SK-N-SH (cell line): ENCODE measurements around the gene EXOC4. TPM values are rescaled to one million over a fixed set of nuclear protein-coding genes. Genes with fewer than 3 reads are reported as not detected.

Experiments
- CTCF ChIA-PET: fragments of 300-600, 350-600 bp; formaldehyde crosslinking; extraction: SDS; loops from one replicate; lab custom pipeline; 2021; lab: Yijun Ruan, JAX
- POLR2A ChIA-PET: fragments of 350-600 bp; sonication (Branson Sonifier 250); formaldehyde crosslinking; extraction: SDS; loops from one replicate; lab custom pipeline; 2020; ENCODE audit warnings: antibody characterized with exemption, inconsistent platforms; lab: Yijun Ruan, JAX
- DNase-seq: peaks from one replicate; pipeline ENCODE4 v3.0.0; 2012
- H2AFZ ChIP-seq: fragments of 200-600 bp; sonication (generic); 2 replicates; pipeline ENCODE4 v1.8.1; 2016; ENCODE audit warnings: antibody characterized with exemption, mild to moderate bottlenecking, low read depth
- H3F3A ChIP-seq: fragments of 200-600 bp; sonication (generic); replicated peaks from 2 replicates; pipeline ENCODE3; 2016; ENCODE audit warnings: antibody characterized with exemption, mild to moderate bottlenecking; ENCODE audit not compliant: insufficient read depth
- H3K27ac ChIP-seq, 2 experiments: fragments of 200-500 bp in 1 of 2; fragments of 200-600 bp in 1 of 2; sonication (Bioruptor generic) in 1 of 2; sonication (generic), shearing (Covaris generic) in 1 of 2; 2 replicates each; pipeline versions ENCODE4 v1.5.1 to v1.6.1; 2014 to 2016; ENCODE audit warnings: low read depth in 2 of 2, inconsistent platforms in 1 of 2, low read length in 1 of 2, mild to moderate bottlenecking in 1 of 2, mixed read lengths in 1 of 2
- H3K27me3 ChIP-seq: fragments of 200-600 bp; sonication (generic), shearing (Covaris generic); 2 replicates; pipeline ENCODE4 v1.6.1; 2016; ENCODE audit warnings: mixed run types; ENCODE audit not compliant: insufficient read depth
- H3K36me3 ChIP-seq, 2 experiments: fragments of 200-500 bp in 1 of 2; fragments of 200-600 bp in 1 of 2; sonication (Bioruptor generic) in 1 of 2; sonication (generic) in 1 of 2; replicated peaks in 1 of 2; 2 replicates each; pipeline versions ENCODE3 to v1.5.1; 2014 to 2016; ENCODE audit warnings: low read length in 1 of 2, mild to moderate bottlenecking in 1 of 2; ENCODE audit not compliant: insufficient read depth in 2 of 2, control insufficient read depth in 1 of 2
- H3K4me1 ChIP-seq, 2 experiments: fragments of 200-500 bp in 1 of 2; fragments of 200-600 bp in 1 of 2; sonication (Bioruptor generic) in 1 of 2; sonication (generic), shearing (Covaris generic) in 1 of 2; 2 replicates each; pipeline versions ENCODE4 v1.5.1 to v1.6.1; 2014 to 2016; ENCODE audit warnings: low read depth in 1 of 2, low read length in 1 of 2, mixed run types in 1 of 2; ENCODE audit not compliant: insufficient read depth in 2 of 2, control insufficient read depth in 1 of 2
- H3K4me2 ChIP-seq: fragments of 200-600 bp; sonication (generic), shearing (Covaris generic); 2 replicates; pipeline ENCODE4 v1.6.1; 2017; ENCODE audit warnings: mixed run types
- H3K4me3 ChIP-seq, 2 experiments: fragments of 200-500 bp in 1 of 2; fragments of 200-600 bp in 1 of 2; sonication (Bioruptor generic) in 1 of 2; sonication (generic), shearing (Covaris generic) in 1 of 2; 2 replicates each; pipeline versions ENCODE4 v1.5.1 to v1.8.1; 2014 to 2016; ENCODE audit warnings: low read depth in 2 of 2, inconsistent platforms in 1 of 2, low read length in 1 of 2, mild to moderate bottlenecking in 1 of 2, mixed read lengths in 1 of 2, moderate library complexity in 1 of 2
- H3K79me2 ChIP-seq: fragments of 200-600 bp; sonication (generic); 2 replicates; pipeline ENCODE4 v1.8.1; 2017; ENCODE audit warnings: mild to moderate bottlenecking; ENCODE audit not compliant: insufficient read depth
- H3K9ac ChIP-seq: fragments of 200-600 bp; sonication (generic); 2 replicates; pipeline ENCODE4 v1.6.1; 2017; ENCODE audit warnings: mixed run types
- H3K9me2 ChIP-seq: fragments of 200-600 bp; sonication (generic); 2 replicates; pipeline ENCODE4 v1.6.1; 2017; ENCODE audit warnings: mixed run types
- H3K9me3 ChIP-seq: fragments of 200-600 bp; sonication (generic); 2 replicates; pipeline ENCODE4 v1.6.1; 2017; ENCODE audit warnings: mixed run types, mild to moderate bottlenecking, moderate library complexity
- H4K20me1 ChIP-seq: fragments of 200-600 bp; sonication (generic); 2 replicates; pipeline ENCODE4 v1.6.1; 2017; ENCODE audit warnings: mild to moderate bottlenecking, mixed run types; ENCODE audit not compliant: insufficient read depth
- CHD2 ChIP-seq: fragments of 150-350 bp; IDR thresholded peaks from 2 replicates; pipeline ENCODE4 v1.6.1; 2018; ENCODE audit warnings: low read length; ENCODE audit not compliant: partially characterized antibody
- ELF1 ChIP-seq: IDR thresholded peaks from 2 replicates; pipeline ENCODE4 v1.4.0; 2012
- EZH2phosphoT487 ChIP-seq: fragments of 200-600 bp; sonication (generic); IDR thresholded peaks from 2 replicates; pipeline ENCODE4 v1.6.1; 2017; ENCODE audit warnings: low read depth, mixed run types, mild to moderate bottlenecking, antibody characterized with exemption, moderate library complexity, borderline replicate concordance
- FOXM1 ChIP-seq: IDR thresholded peaks from 2 replicates; pipeline ENCODE4 v1.4.0; 2012; ENCODE audit warnings: low read depth, mild to moderate bottlenecking
- MEF2A ChIP-seq: IDR thresholded peaks from 2 replicates; pipeline ENCODE4 v1.4.0; 2012; ENCODE audit warnings: low read depth, borderline replicate concordance
- MXI1 ChIP-seq: IDR thresholded peaks from 2 replicates; pipeline ENCODE4 v1.6.1; 2012; ENCODE audit warnings: mild to moderate bottlenecking, low read depth, low read length, improper control_type of control experiment
- RCOR1 ChIP-seq: fragments of 150-350 bp; IDR thresholded peaks from 2 replicates; pipeline ENCODE4 v1.6.1; 2017; ENCODE audit warnings: antibody characterized with exemption, low read length
- TAF1 ChIP-seq: IDR thresholded peaks from 2 replicates; pipeline ENCODE4 v1.6.1; 2012; ENCODE audit warnings: low read depth, mild to moderate bottlenecking, low read length, moderate library complexity, borderline replicate concordance
- TCF12 ChIP-seq: IDR thresholded peaks from 2 replicates; pipeline ENCODE4 v1.4.0; 2012
- USF1 ChIP-seq: IDR thresholded peaks from 2 replicates; pipeline ENCODE4 v1.4.0; 2012; ENCODE audit warnings: low read depth, borderline replicate concordance
- USF2 ChIP-seq: fragments of 150-350 bp; IDR thresholded peaks from 2 replicates; pipeline ENCODE4 v1.6.1; 2017; ENCODE audit warnings: antibody characterized with exemption, low read length, low read depth, borderline replicate concordance
- WGBS: methylation state at CpG from one replicate; pipeline ENCODE4 v1.1.6; 2017; ENCODE audit warnings: low lambda C conversion rate; 5-methylcytosine and 5-hydroxymethylcytosine counted together
- polyA plus RNA-seq, 3 experiments: library from polyadenylated mRNA; depleted of rRNA; stranded (reverse); fragments of >200 nt; gene quantifications; 2 replicates each; pipeline ENCODE4 v1.2.3, GENCODE V29; 2012
- TF ChIP-seq, protein P1 (sequence below): fragments of 150-350 bp; IDR thresholded peaks from 2 replicates; pipeline ENCODE4 v1.6.1; 2016; ENCODE audit warnings: mild to moderate bottlenecking, low read depth, low read length
- TF ChIP-seq, protein P2 (sequence below): IDR thresholded peaks from 2 replicates; pipeline ENCODE4; 2012

Gene EXOC4
- polyA plus RNA-seq, 1 of the 3 experiments (the other 2 are of a cell fraction): 37.3 TPM

DNA sequence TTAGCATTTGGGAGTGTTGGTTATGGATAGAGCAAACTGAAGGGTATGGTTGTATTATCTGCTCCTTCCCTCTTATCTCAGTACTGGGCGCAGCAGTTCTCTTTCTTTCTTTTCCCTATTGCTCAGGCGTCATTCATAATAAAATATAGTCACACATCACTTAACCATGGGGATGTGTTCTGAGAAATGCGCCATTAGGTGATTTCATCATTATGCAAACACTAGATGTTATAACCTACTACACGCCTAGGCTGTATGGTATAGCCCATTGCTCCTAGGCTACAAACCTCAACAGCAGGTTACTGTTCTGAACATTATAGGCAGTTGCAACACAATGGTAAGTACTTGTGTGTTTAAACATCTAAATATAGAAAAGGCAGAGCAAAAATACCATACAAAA lies 401.7 kb downstream of the EXOC4 start:
- Histone ChIP-seq H3K36me3 (peaks cover 0 to 9% of the 10 kb centered on the region in 2 experiments), H3K9me3 (no peaks in the 10 kb centered on the region), H3K9me2 (no peaks in the 10 kb centered on the region), H2AFZ (no peak overlapping the region), H3F3A (no peaks in the 10 kb centered on the region), H3K4me1 (peaks cover 4 to 6% of the 10 kb centered on the region in 2 experiments; a peak in 2 of 4 replicates), H3K4me2 (no peak overlapping the region), H3K4me3 (no peak overlapping the region), H4K20me1 (no peaks in the 10 kb centered on the region), H3K79me2 (no peaks in the 10 kb centered on the region), H3K27ac (no peak overlapping the region), H3K9ac (no peak overlapping the region), H3K27me3 (no peaks in the 10 kb centered on the region)
- no peak for DNase-seq
- TF ChIP-seq USF1: no peak
- WGBS: 96% methylated on average over 4 of the region's 4 CpGs
- CTCF ChIA-PET: no interaction called here
- POLR2A ChIA-PET: no interaction called here

GRCh38 chr7:133662276-133662675 lies 409.4 kb downstream of the EXOC4 start:
- no peak for TF ChIP-seq MEF2A
- TF ChIP-seq FOXM1: no peak
- TF ChIP-seq, protein P1, sequence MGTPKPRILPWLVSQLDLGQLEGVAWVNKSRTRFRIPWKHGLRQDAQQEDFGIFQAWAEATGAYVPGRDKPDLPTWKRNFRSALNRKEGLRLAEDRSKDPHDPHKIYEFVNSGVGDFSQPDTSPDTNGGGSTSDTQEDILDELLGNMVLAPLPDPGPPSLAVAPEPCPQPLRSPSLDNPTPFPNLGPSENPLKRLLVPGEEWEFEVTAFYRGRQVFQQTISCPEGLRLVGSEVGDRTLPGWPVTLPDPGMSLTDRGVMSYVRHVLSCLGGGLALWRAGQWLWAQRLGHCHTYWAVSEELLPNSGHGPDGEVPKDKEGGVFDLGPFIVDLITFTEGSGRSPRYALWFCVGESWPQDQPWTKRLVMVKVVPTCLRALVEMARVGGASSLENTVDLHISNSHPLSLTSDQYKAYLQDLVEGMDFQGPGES: no peak
- no peak for TF ChIP-seq TCF12
- TF ChIP-seq ELF1: no peak
- TF ChIP-seq EZH2phosphoT487: no peak
- TF ChIP-seq, protein P2, sequence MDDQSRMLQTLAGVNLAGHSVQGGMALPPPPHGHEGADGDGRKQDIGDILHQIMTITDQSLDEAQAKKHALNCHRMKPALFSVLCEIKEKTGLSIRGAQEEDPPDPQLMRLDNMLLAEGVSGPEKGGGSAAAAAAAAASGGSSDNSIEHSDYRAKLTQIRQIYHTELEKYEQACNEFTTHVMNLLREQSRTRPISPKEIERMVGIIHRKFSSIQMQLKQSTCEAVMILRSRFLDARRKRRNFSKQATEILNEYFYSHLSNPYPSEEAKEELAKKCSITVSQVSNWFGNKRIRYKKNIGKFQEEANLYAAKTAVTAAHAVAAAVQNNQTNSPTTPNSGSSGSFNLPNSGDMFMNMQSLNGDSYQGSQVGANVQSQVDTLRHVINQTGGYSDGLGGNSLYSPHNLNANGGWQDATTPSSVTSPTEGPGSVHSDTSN: no peak
- TF ChIP-seq RCOR1: no peak
- TF ChIP-seq TAF1: no peak
- no peak for TF ChIP-seq USF2
- no peak for TF ChIP-seq CHD2
- TF ChIP-seq MXI1: no peak
- TF ChIP-seq, all 33 proteins: peak for 0
- Histone ChIP-seq H3K9me2 (no peaks in the 10 kb centered on the region), H3K36me3 (peaks cover 0 to 11% of the 10 kb centered on the region in 2 experiments), H3K27me3 (no peaks in the 10 kb centered on the region), H3K4me2 (no peak overlapping the region), H3K9ac (no peak overlapping the region), H2AFZ (no peak overlapping the region), H3K4me3 (no peak overlapping the region), H3K4me1 (peaks cover 0 to 35% of the 10 kb centered on the region in 2 experiments; a peak in 2 of 4 replicates), H3K27ac (no peak overlapping the region), H4K20me1 (no peaks in the 10 kb centered on the region), H3K9me3 (no peaks in the 10 kb centered on the region), H3F3A (no peaks in the 10 kb centered on the region), H3K79me2 (no peaks in the 10 kb centered on the region)
- ChIA-PET CTCF (interaction anchor here (0.9 to 1.5 kb wide), 4 partner anchors 12 to 479 kb away, joined by 3 to 4 read pairs (median 3); no protein-coding TSS in a partner anchor), POLR2A (no interaction called here)
- DNase-seq: no peak
- 97% methylated on average over 4 of the region's 4 CpGs for WGBS
